IPS DF 6.9 (cell line): Measurements from ENCODE around the gene SHC2.
A peak's percentile ranks its signal among the peaks of the same experiment; 100 is the strongest.

ENCODE experiments used
- DNase-seq: peaks from one replicate; pipeline ENCODE4 v3.0.0-alpha.2; 2013; ENCODE audit warnings: low read depth, low spot score
- H3K27ac ChIP-seq: one replicate; pipeline ENCODE4 v1.5.1; 2013; ENCODE audit warnings: low read length, control low read depth
- H3K27me3 ChIP-seq: 2 replicates; pipeline ENCODE4 v1.6.1; 2013; ENCODE audit warnings: mild to moderate bottlenecking, low read length; ENCODE audit not compliant: control insufficient read depth, insufficient read depth
- H3K36me3 ChIP-seq: 2 replicates; pipeline ENCODE4 v1.6.1; 2013; ENCODE audit warnings: low read length; ENCODE audit not compliant: control insufficient read depth, insufficient read depth
- H3K4me1 ChIP-seq: 2 replicates; pipeline ENCODE4 v1.6.1; 2013; ENCODE audit warnings: low read length; ENCODE audit not compliant: control insufficient read depth, insufficient read depth
- H3K4me3 ChIP-seq: 2 replicates; pipeline ENCODE4 v1.5.1; 2013; ENCODE audit warnings: mild to moderate bottlenecking, low read length
- H3K9me3 ChIP-seq: 2 replicates; pipeline ENCODE4 v1.6.1; 2013; ENCODE audit warnings: low read length, inconsistent platforms; ENCODE audit not compliant: control insufficient read depth, insufficient read depth
- WGBS: extraction: QIAGEN DNeasy Blood & Tissue Kit; methylation state at CpG from one replicate; pipeline ENCODE4 v1.1.7; 2013; ENCODE audit warnings: mixed read lengths, missing lambda C conversion rate; ENCODE audit not compliant: insufficient read length, insufficient coverage; 5-methylcytosine and 5-hydroxymethylcytosine counted together

SHC2 gene

DNA sequence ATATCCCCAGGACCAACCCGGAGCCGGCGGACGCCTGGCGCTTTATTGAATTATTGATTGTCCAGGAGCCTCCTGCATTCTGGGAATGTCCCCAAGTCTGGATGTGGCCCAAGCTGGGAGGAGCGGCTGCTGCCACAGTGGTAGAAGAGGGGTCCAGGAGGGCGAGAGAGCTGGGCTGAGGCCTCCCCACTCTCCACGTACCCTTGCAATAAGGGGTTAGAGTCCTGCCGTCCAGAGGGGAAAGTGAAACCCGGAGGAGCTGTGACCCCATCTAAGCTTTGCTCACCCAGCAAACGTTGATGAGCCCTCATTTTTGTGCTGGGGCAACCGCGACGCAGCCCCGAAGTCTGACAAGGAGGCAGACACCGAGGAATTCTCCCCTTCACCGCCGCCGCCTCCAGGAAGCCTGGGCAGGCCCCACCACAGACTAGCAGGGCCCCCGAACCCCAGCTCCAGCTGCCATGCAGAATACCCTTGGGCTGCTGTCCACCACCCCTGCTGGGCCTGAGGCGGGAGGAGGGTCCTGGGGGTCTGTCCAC is 50.5 kb downstream of the SHC2 start:
- H3K27me3 ChIP-seq: no peaks in the 10 kb centered on the region; the same call in 1 of the 2 replicates
- no peaks in the 10 kb centered on the region for H3K36me3 ChIP-seq
- no peak overlapping the region for H3K27ac ChIP-seq
- H3K4me1 ChIP-seq: 0 out of 2 replicates have a peak, but pooled peaks cover 3% of the 10 kb centered on the region
- H3K9me3 ChIP-seq: no peaks in the 10 kb centered on the region
- WGBS: no CpG with 5 or more reads among the region's 21 CpGs
- no peak for DNase-seq
- H3K4me3 ChIP-seq: no peak overlapping the region

DNA sequence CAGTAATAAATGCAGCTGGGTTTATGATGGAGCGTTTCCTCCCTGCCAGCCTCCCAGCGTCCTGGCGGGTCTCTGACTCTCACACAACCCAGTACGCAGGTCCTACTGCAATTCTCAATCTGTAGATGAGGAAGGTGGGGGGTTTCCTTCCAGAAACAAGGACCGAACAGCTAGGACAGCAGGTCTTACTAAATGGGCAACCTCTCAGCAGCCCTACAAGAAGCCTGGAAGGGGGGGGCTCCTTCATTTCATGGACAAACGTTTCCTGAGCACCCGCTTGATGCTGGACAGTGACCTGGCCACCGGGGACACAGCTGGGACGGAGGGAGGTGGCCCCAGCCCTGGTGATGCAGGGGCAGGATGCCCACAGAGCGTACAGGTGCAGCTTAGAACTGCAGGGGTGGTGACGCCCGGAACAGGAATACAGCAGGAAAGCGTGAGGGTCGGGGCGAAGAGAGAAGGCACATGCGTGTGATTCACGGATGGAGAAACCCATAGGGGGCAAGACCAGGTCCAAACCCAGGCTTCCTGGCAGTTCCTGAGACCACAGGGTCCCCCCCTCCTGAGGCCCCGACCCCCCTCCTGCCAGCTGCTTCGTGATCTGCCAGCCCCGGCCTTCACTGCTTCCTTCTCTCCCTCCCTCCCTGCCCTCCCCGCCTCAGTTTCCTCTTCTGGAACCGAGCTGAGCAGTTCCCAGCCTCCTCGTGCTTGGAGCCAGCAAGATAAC is 51.2 kb downstream of the SHC2 start:
- no CpG with 5 or more reads among the region's 23 CpGs for WGBS
- DNase-seq: no peak
- peak overlapping the region; percentile 73; the same call in 1 of the 2 replicates for H3K4me3 ChIP-seq

DNA sequence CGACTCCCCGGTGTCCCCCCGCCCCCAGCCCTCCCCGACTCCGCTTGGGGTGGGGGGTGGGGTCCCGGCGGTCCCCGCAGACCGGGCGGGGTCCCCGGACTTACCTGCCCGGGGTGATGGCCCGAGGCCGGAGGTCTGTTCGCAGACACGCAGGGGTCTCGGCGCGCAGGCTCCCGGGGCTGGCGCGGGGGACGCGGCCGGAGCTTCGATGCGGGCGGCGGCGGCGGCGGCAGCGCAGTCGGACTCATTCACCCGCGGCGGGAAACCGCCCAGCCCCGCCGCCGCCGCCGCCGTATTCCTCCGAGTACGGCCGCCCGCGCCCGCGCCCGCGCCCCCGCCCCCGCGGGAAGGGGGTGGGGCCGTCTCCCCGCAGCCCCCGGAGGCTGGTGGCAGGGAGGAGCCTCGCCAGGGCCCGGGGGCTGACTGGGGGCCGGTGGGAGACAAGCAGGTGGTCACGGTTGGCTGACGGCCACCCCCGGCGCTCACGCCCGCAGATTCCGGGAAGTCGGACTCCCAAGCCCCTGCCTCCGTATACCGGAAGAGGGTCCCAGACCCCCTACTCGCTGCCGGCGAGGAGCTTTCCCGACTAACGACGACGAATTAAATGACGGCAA is 51.8 kb downstream of the SHC2 start, which contains the start of gene C2CD4C:
Gene C2CD4C, minus strand, starts transcription at position 246 of the 614 bp plus-strand sequence. CDS start 786 bp downstream, outside the sequence.
- H3K27ac ChIP-seq: no peak within 1 kb of the TSS
- no peaks in the 10 kb centered on the region; the same call in 1 of the 2 replicates for H3K27me3 ChIP-seq
- H3K9me3 ChIP-seq: no peaks in the 10 kb centered on the region
- H3K4me1 ChIP-seq: 0 out of 2 replicates have a peak, but pooled peaks cover 3% of the 10 kb centered on the region
- no peaks in the 10 kb centered on the region for H3K36me3 ChIP-seq
- H3K4me3 ChIP-seq: peak within 1 kb of the TSS; percentile 73; the same call in 1 of the 2 replicates
- WGBS: no CpG with 5 or more reads among the region's 80 CpGs
- no peak for DNase-seq

More for the DNA sequence above, 51.2 kb downstream of the SHC2 start:
- Histone ChIP-seq H3K4me1 (0 out of 2 replicates have a peak, but pooled peaks cover 3% of the 10 kb centered on the region), H3K36me3 (no peaks in the 10 kb centered on the region), H3K9me3 (no peaks in the 10 kb centered on the region), H3K27ac (no peak overlapping the region), H3K27me3 (no peaks in the 10 kb centered on the region; the same call in 1 of the 2 replicates)

DNA sequence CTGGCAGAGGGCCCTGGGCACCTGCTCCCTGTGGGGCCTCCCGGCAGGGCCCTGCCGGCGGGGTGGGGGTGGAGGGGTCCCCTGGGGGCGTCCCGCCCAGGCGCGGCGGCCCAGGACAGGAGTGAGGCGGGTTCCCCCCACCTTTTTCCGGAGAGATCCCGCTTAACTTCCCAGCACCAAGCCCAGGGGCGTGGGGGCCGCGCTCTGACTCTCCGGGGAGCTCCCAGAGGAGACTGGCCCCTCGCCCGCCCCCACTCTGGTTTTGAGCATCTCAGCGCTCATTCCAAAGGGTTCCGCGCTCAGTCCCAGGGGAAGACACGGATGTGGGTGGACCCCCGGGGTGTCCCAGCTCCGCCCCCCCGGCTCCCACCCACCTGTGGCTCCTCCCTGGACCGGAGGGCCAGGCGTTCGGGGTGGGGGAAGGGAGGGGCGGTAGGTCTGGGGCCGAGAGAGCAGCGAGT is 52.4 kb downstream of the SHC2 start:
- DNase-seq: no peak
- Histone ChIP-seq H3K36me3 (no peaks in the 10 kb centered on the region), H3K4me3 (peak overlapping the region; percentile 73; the same call in 1 of the 2 replicates), H3K4me1 (0 out of 2 replicates have a peak, but pooled peaks cover 3% of the 10 kb centered on the region), H3K9me3 (no peaks in the 10 kb centered on the region), H3K27ac (no peak overlapping the region), H3K27me3 (no peaks in the 10 kb centered on the region; the same call in 1 of the 2 replicates)
- WGBS: no CpG with 5 or more reads among the region's 30 CpGs

DNA sequence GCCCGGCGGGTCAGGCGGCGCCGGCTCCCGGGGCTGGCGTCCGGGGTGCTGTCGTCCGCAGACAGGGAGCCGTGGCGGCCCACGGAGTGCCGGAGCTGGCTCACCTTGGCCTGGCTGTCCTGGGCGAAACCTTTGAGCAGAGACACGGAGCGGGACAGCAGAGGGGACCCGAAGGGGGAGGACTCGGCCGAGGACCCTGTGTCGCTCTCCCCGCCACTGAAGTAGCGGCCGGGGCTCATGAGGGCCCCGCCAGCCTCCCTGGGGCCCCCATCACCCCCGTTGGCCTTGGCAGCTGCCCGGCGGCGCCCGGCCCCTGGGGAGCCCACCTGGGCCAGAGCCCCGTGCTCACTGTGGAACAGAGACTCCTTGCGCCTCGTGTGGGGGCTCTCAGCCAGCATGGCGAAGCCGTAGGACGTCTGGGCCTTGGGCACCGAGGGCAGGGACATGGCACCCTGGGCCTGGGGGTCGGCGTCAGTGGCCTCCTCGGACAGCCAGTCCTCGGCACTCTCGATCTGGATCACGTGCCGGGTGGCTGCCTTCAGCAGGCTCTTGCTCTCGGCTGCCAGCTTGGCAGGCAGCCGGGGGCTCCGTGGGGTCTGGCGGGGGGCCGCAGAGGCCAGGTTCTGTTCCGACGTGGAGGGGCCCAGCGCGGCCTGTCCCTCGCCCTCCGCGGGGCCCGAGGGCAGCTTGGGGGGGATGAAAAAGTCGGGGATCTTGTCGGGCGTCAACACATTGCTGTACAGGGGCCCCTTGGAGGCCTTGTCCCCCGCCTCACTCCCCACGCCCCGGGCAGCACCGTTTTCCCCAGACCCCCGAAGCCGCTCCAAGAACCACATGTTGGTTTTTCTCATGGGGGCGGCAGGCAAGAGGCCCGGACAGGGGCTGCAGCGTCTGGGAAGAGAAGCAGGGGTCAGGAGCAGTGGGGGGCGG is 53.1 kb downstream of the SHC2 start:
- no peaks in the 10 kb centered on the region for H3K9me3 ChIP-seq
- WGBS: no CpG with 5 or more reads among the region's 70 CpGs
- H3K4me3 ChIP-seq: no peak overlapping the region; the same call in 1 of the 2 replicates
- H3K27me3 ChIP-seq: no peaks in the 10 kb centered on the region; the same call in 1 of the 2 replicates
- no peaks in the 10 kb centered on the region for H3K36me3 ChIP-seq
- H3K4me1 ChIP-seq: 0 out of 2 replicates have a peak, but pooled peaks cover 3% of the 10 kb centered on the region
- no peak overlapping the region for H3K27ac ChIP-seq
- DNase-seq: no peak

DNA sequence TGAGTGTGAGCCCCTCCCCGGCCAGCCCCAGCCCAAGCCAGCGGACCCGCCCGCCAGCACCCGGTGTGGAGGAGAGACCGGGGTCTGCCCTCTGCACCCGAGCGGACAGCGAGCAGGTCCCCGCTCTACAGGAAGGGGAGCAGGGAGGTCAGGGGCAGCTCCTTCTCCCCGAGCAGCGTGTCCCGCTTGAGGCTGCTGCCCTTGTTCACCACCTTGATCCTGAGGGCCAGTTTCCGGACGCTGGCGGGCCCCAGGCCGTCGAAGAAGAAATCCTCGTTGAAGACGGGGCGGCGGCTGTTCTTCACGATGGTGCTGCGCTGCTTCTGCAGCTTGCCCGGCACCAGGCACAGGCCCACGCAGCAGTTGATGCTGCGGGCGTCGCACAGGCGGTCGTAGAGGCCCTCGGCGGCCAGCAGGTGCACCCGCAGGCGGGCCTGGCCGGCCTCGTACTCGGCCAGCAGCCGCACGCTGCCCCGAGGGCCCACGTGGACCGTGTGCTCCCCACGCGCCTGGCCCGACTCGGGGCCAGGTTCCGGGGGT is 53.8 kb downstream of the SHC2 start:
- no peak overlapping the region for H3K4me3 ChIP-seq
- 0 out of 2 replicates have a peak, but pooled peaks cover 3% of the 10 kb centered on the region for H3K4me1 ChIP-seq
- DNase-seq: no peak
- H3K9me3 ChIP-seq: no peaks in the 10 kb centered on the region
- H3K27ac ChIP-seq: no peak overlapping the region
- no peaks in the 10 kb centered on the region; the same call in none of the 2 replicates for H3K27me3 ChIP-seq
- H3K36me3 ChIP-seq: no peaks in the 10 kb centered on the region
- WGBS: no CpG with 5 or more reads among the region's 48 CpGs

DNA sequence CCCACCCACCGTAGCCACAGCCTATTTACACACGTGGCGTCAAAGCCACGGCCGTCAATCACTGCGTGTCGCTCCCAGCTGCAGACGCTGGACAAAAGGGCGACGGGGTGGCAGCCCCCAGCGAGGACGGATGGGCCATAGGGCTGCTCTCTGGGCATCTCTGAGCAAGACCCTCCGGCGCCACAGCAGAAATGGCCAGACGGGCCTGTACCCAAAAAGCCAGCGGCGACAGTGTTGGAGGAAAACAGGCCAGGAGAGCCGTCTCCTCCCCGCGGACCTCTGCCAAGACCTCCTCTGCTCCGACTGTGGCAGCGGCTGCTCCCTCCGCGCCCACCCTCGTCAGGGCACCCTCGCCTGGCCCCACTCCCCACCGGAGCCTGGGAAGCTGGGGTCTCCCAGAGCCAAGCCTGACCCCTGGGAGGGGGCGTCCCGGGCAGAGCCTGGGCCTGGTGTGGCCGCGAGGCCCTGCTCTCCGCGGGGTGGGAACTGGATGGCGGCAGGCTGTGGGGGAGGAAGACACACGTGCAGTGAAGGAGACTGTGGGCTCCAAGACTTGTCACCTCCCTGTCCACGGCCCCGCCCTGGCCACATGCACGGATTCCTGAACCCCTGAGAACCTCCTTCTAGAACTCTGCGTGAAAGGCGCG is 54.6 kb downstream of the SHC2 start:
- Histone ChIP-seq H3K27ac (no peak overlapping the region), H3K36me3 (no peaks in the 10 kb centered on the region)
- WGBS: no CpG with 5 or more reads among the region's 41 CpGs

DNA sequence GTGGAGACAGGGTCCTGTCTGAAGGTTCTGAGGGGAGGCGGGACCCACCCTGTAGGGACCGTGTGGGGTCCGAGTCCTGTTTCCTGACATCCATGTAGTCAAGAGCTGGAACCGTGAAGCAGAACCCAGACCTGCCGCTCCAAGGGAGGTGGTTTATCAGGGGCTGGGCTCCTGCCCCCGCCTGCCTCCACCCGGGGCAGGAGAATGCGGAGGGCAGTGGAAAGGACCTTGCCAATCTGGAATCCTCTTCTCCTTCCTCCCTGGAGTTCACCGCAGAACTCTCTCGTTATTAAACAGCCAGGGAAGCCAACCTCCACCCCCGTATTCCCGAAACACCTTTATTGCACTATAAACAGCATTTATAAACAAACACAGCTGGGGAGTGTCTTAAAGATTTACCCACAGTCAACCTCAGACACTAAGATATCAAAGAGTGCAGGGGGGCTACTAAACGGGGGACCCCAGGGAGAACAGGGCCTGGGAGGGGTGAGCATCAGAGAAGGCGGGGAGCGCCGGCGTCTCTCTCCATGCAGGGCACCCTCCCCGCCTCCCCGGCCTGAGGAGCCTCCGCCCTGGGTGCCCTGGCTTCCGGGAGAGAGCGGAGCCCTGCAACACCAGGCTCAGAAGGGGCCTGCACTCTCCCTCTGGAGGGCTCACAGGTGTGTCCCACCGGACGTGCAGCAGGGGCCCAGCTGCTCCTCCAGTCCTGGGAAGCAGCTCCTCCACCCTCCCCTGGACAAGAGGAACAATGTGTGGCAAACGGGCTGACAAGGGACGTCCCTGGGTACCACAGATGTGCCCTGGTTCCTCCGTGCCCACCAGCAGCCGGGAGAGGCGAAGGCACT is 55.5 kb downstream of the SHC2 start:
- no peak for DNase-seq
- WGBS: no CpG with 5 or more reads among the region's 29 CpGs
- Histone ChIP-seq H3K27me3 (no peaks in the 10 kb centered on the region; the same call in none of the 2 replicates), H3K36me3 (no peaks in the 10 kb centered on the region), H3K4me3 (no peak overlapping the region), H3K4me1 (0 out of 2 replicates have a peak, but pooled peaks cover 1% of the 10 kb centered on the region), H3K9me3 (no peaks in the 10 kb centered on the region), H3K27ac (no peak overlapping the region)

More for the DNA sequence above, 54.6 kb downstream of the SHC2 start:
- no peak for DNase-seq
- Histone ChIP-seq H3K27me3 (no peaks in the 10 kb centered on the region; the same call in none of the 2 replicates), H3K4me1 (0 out of 2 replicates have a peak, but pooled peaks cover 1% of the 10 kb centered on the region), H3K9me3 (no peaks in the 10 kb centered on the region), H3K4me3 (no peak overlapping the region)
